LNCaP clone FGC (cell line): ENCODE results near the gene KRTAP10-1.

Source experiments
- DNase-seq: peaks from one replicate; pipeline ENCODE4 v3.0.0-alpha.2; 2011; ENCODE audit warnings: low read depth
- H3K4me3 ChIP-seq: 2 replicates; pipeline ENCODE4 v1.5.1; 2011; ENCODE audit warnings: mild to moderate bottlenecking, low read depth, low read length, control low read depth
- CTCF ChIP-seq: IDR thresholded peaks from 2 replicates; pipeline ENCODE4 v1.5.1; 2012; ENCODE audit warnings: mild to moderate bottlenecking; ENCODE audit not compliant: control insufficient read depth, insufficient read depth; ENCODE audit errors: extremely low read depth

The KRTAP10-1 gene

GRCh38 chr21:44530221-44530902 lies 9.6 kb downstream of the KRTAP10-1 start:
- no peak overlapping the region for H3K4me3 ChIP-seq
- TF ChIP-seq CTCF = no peak
- no peak for DNase-seq

- DNase-seq = no peak
These were observed 10.4 kb downstream of the KRTAP10-1 start for GRCh38 chr21:44529503-44530125.

GRCh38 chr21:44529011-44529421 lies 11.0 kb downstream of the KRTAP10-1 start:
- DNase-seq = no peak
- no peak overlapping the region for H3K4me3 ChIP-seq
- no peak for TF ChIP-seq CTCF

More at GRCh38 chr21:44529503-44530125, 10.4 kb downstream of the KRTAP10-1 start:
- H3K4me3 ChIP-seq = no peak overlapping the region
- TF ChIP-seq CTCF = no peak

GRCh38 chr21:44528634-44528995 lies 11.4 kb downstream of the KRTAP10-1 start:
- no peak for DNase-seq
- no peak overlapping the region for H3K4me3 ChIP-seq
- no peak for TF ChIP-seq CTCF

- H3K4me3 ChIP-seq = no peak overlapping the region
- no peak for TF ChIP-seq CTCF
- no peak for DNase-seq
These were observed 11.9 kb downstream of the KRTAP10-1 start for GRCh38 chr21:44527983-44528633.

GRCh38 chr21:44527156-44527982 lies 12.6 kb downstream of the KRTAP10-1 start:
- TF ChIP-seq CTCF = no peak
- H3K4me3 ChIP-seq = no peak overlapping the region
- no peak for DNase-seq
